ENCODE results near the gene HK1. TPM values are rescaled to one million over a fixed set of nuclear protein-coding genes. Genes with fewer than 3 reads are reported as not detected.
"Not testable (repeated sequence)": the region's sequence is repeated elsewhere in the genome, so short reads cannot be mapped to it uniquely, and the experiment has no call there.

The HK1 gene
- total RNA-seq, 2 donors from 2014 or later, result 186 to 228 TPM

DNA sequence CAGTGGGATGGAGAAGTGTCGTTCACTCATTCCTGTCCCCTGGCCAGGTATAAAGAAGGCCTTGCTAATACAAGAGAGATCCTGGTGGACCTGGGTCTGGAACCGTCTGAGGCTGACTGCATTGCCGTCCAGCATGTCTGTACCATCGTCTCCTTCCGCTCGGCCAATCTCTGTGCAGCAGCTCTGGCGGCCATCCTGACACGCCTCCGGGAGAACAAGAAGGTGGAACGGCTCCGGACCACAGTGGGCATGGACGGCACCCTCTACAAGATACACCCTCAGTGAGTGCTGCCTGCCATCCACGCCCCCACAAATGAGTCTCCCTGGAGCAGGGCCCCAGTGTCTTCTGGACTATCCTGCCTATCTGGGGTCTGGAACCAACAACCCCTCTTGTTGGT lies 31.0 kb upstream of the HK1 start:
- Histone ChIP-seq H3K27me3 (no peaks in the 10 kb centered on the region), H3K4me3 (no peak overlapping the region), H3K27ac (no peak overlapping the region), H3K9me3 (no peaks in the 10 kb centered on the region), H3K36me3 (no peaks in the 10 kb centered on the region), H3K4me1 (no peaks in the 10 kb centered on the region)
- TF ChIP-seq, protein P1, sequence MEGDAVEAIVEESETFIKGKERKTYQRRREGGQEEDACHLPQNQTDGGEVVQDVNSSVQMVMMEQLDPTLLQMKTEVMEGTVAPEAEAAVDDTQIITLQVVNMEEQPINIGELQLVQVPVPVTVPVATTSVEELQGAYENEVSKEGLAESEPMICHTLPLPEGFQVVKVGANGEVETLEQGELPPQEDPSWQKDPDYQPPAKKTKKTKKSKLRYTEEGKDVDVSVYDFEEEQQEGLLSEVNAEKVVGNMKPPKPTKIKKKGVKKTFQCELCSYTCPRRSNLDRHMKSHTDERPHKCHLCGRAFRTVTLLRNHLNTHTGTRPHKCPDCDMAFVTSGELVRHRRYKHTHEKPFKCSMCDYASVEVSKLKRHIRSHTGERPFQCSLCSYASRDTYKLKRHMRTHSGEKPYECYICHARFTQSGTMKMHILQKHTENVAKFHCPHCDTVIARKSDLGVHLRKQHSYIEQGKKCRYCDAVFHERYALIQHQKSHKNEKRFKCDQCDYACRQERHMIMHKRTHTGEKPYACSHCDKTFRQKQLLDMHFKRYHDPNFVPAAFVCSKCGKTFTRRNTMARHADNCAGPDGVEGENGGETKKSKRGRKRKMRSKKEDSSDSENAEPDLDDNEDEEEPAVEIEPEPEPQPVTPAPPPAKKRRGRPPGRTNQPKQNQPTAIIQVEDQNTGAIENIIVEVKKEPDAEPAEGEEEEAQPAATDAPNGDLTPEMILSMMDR (IDR thresholded peaks at IDR 0.05), result no peak
- no peak for DNase-seq (ENCODE audit: low spot score)

DNA sequence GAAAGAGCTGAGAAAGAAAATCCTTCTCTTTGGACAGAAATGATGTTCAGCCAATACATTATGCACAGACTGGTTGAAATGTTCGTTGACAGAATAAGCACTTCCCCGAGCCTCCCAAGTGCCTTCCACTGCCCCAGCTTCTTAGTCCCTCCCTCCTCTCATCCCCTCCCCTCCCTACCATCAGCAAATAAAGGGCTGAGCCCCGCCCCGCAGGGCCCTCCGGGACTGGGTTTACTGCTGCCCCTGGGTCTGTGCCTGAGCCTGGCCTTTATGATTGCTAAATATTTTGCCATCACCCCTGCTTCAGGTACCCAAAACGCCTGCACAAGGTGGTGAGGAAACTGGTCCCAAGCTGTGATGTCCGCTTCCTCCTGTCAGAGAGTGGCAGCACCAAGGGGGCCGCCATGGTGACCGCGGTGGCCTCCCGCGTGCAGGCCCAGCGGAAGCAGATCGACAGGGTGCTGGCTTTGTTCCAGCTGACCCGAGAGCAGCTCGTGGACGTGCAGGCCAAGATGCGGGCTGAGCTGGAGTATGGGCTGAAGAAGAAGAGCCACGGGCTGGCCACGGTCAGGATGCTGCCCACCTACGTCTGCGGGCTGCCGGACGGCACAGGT lies 30.1 kb upstream of the HK1 start:
- no peaks in the 10 kb centered on the region for H3K4me1 ChIP-seq
- DNase-seq (ENCODE audit: low spot score), result no peak
- no peaks in the 10 kb centered on the region for H3K9me3 ChIP-seq
- H3K36me3 ChIP-seq, result no peaks in the 10 kb centered on the region
- H3K4me3 ChIP-seq, result no peak overlapping the region
- no peaks in the 10 kb centered on the region for H3K27me3 ChIP-seq
- TF ChIP-seq, protein P1 (IDR thresholded peaks at IDR 0.05), result no peak
- no peak overlapping the region for H3K27ac ChIP-seq

GRCh38 chr10:69250041-69250440 lies 28.3 kb upstream of the HK1 start:
- no peak for DNase-seq (ENCODE audit: low spot score)
- Histone ChIP-seq H3K27me3 (no peaks in the 10 kb centered on the region), H3K9me3 (no peaks in the 10 kb centered on the region), H3K4me3 (no peak overlapping the region), H3K27ac (no peak overlapping the region), H3K36me3 (no peaks in the 10 kb centered on the region), H3K4me1 (no peaks in the 10 kb centered on the region)
- TF ChIP-seq, protein P1 (IDR thresholded peaks at IDR 0.05), result no peak

GRCh38 chr10:69251417-69251816 lies 26.9 kb upstream of the HK1 start:
- H3K4me3 ChIP-seq; H3K36me3 ChIP-seq; H3K27ac ChIP-seq; DNase-seq (ENCODE audit: low spot score); H3K9me3 ChIP-seq; H3K27me3 ChIP-seq; H3K4me1 ChIP-seq: not testable (repeated sequence)

DNA sequence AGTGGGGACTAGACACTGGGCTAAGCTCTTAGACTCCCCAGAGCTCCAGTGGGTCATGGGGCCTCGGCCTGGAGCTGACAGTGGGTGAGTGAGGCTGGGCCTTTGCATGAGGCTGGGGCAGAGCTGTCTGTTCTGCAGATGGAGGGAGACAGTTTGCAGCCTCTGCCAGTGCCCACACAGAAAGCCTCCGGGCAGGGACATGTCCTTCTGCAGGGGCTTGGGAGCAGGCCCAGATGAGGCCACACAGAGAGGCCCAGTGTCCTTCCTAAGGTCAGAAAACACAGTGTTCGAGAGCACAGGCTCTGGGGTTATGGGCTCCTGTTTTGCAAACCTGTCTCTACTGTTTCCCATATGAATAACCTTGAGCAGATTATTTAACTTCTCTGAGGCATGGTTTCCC lies 25.1 kb upstream of the HK1 start:
- Histone ChIP-seq H3K4me3 (no peak overlapping the region), H3K27me3 (no peaks in the 10 kb centered on the region)
- TF ChIP-seq, protein P1 (IDR thresholded peaks at IDR 0.05), result no peak

DNA sequence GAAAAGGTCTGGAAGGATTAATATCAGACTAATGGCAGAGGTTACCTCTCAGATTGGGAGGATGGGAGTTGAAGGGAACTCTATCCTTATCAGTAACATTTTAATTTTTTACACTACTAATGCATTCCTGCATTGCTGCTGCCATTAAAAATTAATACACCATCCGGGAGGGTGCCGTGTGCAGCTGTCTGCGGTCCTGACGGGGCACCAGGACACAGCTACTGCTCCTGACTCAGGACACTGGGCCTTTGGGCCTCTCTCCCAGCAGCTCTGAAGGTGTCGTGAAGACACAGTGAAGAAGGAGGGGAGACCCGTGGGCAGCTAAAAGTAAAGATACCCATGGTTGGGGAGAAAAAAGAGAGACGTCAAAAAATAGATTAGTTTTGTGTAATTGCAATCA lies 23.4 kb upstream of the HK1 start:
- no peak for DNase-seq (ENCODE audit: low spot score)
- TF ChIP-seq, protein P1 (IDR thresholded peaks at IDR 0.05), result no peak
- H3K9me3 ChIP-seq, result no peaks in the 10 kb centered on the region
- no peak overlapping the region for H3K4me3 ChIP-seq
- no peaks in the 10 kb centered on the region for H3K27me3 ChIP-seq
- H3K27ac ChIP-seq, result no peak overlapping the region
- H3K36me3 ChIP-seq, result no peaks in the 10 kb centered on the region
- no peaks in the 10 kb centered on the region for H3K4me1 ChIP-seq

More for the DNA sequence above, 25.1 kb upstream of the HK1 start:
- H3K9me3 ChIP-seq, result no peaks in the 10 kb centered on the region
- no peak overlapping the region for H3K27ac ChIP-seq
- no peak for DNase-seq (ENCODE audit: low spot score)
- no peaks in the 10 kb centered on the region for H3K4me1 ChIP-seq
- no peaks in the 10 kb centered on the region for H3K36me3 ChIP-seq
